COLO668 (cell line): ENCODE data around the gene PDZD11.
A peak's percentile ranks its signal among the peaks of the same experiment; 100 is the strongest.
"Not testable (repeated sequence)": the region's sequence is repeated elsewhere in the genome, so short reads cannot be mapped to it uniquely, and the experiment has no call there.

Experiments used
- DNase-seq: peaks from one replicate; lab custom pipeline; 2025; ENCODE audit not compliant: unreplicated experiment; lab: John Stamatoyannopoulos, UW

PDZD11 gene

DNA sequence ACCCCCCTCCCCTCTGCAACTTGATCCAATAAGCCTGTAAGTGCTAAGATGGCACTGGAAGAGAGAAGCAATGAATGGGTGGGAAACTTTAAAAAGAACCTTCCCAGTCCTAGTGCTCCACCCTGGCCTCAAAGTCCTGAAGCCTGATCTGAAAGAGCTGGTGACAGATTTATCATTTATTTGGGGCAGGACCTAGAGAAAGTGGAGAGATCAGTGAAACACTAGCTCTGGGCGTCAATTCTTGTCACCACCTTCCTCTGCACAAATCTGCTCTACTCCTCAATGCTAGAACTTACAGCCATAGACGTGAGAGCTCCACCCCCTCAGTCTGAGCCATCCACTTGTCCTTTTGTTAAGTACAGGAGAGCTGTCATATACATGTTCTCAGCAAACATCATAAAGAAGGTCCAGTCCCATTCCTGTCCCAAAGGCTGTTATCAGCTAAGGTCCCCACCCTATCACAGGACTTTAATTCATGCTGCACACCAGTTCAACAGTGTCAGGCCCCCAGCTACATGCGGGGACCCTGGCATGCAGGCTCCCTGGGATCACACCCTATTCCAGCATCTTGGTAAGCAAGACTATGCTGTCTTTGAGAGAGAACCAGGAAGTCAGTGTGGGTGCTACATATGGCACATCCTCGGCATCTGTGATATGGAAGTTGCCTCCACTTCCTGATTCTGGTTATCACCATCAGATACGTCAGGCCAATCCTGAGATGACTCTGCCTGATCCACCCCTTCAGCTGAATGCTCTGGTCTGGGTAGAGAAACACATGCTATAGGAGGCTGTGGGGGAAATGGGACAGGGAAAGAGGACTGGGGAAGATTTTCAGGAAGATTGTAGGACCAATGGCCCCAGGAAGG is 32.1 kb downstream of the PDZD11 start:
- no peak for DNase-seq

GRCh38 chrX:70255452-70255851 is 34.3 kb downstream of the PDZD11 start:
- DNase-seq = no peak

DNA sequence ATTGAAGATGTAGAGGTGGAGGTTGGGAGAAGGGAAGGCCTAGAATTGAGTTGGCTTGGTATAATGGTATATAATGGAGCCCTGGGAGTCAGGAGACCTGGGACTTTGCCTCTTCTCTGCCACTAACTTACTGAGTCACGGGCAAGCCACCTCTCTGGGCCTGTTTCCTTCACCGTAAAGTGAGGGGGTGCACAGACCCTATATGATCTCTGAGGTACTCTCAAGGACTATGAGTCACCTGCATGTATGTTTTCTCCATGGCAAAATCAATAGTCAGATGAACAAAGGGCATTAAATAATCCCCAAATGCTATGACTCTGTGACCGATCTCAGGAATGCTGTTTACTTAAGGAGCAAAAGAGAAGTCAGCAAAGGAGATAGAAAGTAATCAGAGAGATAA is 34.8 kb downstream of the PDZD11 start:
- DNase-seq = peak; percentile 1

DNA sequence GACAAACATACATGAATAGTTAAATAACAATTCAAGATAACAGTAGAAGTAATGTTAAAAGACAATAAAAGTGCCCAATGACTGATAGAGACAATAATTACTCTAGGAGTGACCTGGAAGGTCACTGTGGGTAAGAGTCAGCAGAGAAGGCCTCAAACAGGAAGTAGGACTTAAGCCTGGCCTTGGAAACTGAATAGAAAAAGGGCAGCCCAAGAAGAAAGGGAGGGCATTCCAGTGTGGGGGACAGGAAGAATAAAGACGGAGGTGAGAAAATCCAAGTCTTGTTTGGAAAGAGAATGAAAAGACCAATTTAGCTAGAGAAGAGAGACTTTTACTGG is 35.7 kb downstream of the PDZD11 start:
- no peak for DNase-seq

- DNase-seq = no peak
Measured at GRCh38 chrX:70253377-70254062, 36.2 kb downstream of the PDZD11 start.

DNA sequence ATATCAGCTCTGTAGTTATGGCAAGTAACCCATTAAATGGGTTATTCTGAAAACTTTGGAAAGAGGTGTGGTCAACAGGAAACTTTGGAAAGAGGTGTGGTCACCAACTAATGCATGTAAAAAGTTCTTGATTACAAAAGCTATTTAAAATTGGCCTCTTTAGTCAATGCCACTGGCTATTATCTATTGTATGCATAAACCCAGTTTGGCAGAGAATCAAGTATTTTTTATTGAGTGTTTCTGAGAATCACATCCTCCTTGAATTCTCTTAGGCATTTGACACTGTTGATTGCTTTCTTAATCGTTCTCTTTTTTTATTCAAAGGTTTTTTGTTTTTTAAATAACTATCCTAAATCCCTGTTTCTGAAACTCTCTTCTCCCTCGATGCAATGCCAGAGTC is 37.2 kb downstream of the PDZD11 start:
- DNase-seq = no peak

GRCh38 chrX:70247252-70247651 is 42.5 kb downstream of the PDZD11 start:
- DNase-seq = no peak

DNA sequence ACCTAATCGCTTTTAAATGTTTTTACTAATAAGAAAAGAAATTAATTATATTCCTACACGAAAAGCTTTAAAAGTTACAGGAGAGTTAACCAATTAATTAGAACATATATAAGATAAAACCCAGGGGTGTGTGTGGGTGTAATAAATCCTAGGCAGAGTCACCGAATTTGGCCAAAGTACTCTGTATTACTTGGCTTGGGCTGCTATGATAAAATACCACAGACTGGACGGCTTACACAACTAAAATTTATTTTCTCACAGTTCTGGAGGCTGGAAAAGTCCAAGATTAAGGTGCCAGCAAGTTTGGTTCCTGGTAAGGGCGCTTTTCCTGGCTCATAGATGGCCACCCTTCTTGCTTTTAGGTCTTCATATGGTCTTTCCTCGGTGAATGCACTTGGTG is 44.8 kb downstream of the PDZD11 start:
- no peak for DNase-seq

- DNase-seq = not testable (repeated sequence)
Measured at GRCh38 chrX:70243601-70244000, 46.1 kb downstream of the PDZD11 start.

GRCh38 chrX:70241501-70241900 is 48.2 kb downstream of the PDZD11 start:
- no peak for DNase-seq

- DNase-seq = no peak
Measured at GRCh38 chrX:70240751-70241150, 49.0 kb downstream of the PDZD11 start.
